Measurements from ENCODE around the gene BRSK2. TPM values are rescaled to one million over a fixed set of nuclear protein-coding genes. Genes with fewer than 3 reads are reported as not detected.

BRSK2 gene
- total RNA-seq, 1 experiment from 2014 or later, result 0.17 TPM

DNA sequence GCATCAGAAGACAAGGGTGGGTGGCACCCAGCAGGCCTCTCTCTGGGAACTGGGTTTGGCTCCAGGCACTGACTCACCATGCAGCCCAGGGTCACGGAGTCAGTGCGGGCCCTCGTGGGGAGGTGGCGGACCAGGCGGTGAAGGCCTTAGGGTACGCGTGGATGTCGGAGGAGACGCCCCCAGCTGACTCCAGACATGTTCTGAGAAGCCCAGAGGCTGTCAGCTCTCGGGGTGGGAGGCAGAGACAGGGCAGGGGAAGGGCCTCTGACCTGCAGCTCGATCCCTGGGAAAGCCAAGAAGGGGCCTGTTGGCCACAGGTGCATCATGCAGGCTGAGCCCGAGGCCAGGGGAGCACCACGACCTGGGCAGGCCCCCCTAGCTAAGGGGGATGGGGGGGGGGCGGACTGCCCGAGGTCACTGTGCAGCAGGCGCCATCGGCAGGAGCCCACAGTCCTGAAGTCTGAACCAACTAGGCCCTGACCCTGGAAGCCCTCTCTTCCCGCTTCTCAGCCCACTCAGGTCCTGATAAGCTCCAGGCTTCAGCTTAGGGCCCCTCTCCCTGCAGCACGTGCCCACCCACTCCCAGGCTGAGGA is 78.8 kb downstream of the BRSK2 start:
- DNase-seq (ENCODE audit: low read depth), result no peak

DNA sequence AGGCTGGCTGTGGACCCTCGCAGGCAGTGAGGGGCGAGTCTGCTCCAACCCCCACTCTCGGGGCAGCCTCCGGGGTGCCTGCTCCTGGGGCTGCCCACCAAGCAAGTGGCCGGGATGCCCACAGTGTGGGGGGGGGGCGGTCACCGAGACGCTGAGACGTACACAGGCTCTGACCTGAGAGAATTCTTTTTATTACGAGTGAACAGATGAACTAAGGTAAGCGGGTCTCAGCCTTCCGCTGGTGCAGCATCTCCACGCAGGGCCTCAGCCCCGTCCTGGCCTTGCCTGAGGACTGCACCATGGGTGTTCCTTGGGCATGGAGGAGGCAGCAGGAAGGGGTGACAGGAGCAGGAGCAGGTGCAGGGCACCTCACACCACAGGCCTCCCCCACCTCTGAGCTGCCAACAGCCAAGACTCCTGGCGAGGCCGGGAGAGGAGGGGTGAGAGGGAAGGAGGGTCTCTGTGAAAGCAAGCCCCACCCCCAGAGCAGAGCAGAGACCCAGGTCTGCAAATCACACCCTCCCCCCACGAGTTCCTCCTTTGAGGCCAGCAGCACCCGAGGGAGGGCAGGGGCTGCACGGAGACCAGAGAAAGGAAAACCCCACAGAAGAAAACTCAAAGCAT is 79.7 kb downstream of the BRSK2 start:
- DNase-seq (ENCODE audit: low read depth), result no peak

DNA sequence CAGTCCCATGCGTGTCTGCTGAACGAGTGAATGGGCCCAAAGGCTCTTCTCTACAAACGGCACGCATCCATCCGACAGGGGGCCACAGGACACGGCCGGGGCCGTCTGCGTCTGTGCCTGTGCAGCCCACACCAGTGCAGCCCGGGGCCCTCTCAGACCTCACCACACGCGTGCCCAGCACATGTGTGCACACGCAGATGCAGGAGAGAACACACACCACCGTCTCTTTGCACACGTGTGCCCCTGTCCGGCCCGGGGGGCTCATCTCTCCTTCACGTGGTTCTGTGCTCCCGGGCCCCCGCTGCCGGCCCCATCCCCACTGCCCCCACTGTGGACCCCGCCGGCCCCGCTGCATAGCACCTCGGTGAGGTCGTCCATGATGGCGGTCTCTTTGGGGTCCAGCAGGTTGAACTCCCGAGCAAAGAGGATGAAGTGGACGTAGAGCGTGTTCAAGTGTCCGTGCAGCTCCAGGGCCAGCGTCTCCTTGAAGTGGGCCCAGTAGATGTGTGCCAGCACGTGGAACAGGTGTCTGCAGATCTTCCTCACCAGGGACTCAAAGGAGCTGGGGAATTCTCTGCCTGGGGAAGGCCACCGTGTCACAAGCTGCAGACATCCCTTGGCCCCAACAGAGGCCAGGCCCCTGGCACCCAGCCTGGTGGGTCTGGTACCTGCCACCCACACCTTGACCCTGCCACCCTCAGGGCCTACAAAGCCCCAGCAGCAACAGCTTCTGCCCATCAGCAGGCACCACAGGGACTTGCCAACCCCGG is 80.4 kb downstream of the BRSK2 start:
- no peak for DNase-seq (ENCODE audit: low read depth)

DNA sequence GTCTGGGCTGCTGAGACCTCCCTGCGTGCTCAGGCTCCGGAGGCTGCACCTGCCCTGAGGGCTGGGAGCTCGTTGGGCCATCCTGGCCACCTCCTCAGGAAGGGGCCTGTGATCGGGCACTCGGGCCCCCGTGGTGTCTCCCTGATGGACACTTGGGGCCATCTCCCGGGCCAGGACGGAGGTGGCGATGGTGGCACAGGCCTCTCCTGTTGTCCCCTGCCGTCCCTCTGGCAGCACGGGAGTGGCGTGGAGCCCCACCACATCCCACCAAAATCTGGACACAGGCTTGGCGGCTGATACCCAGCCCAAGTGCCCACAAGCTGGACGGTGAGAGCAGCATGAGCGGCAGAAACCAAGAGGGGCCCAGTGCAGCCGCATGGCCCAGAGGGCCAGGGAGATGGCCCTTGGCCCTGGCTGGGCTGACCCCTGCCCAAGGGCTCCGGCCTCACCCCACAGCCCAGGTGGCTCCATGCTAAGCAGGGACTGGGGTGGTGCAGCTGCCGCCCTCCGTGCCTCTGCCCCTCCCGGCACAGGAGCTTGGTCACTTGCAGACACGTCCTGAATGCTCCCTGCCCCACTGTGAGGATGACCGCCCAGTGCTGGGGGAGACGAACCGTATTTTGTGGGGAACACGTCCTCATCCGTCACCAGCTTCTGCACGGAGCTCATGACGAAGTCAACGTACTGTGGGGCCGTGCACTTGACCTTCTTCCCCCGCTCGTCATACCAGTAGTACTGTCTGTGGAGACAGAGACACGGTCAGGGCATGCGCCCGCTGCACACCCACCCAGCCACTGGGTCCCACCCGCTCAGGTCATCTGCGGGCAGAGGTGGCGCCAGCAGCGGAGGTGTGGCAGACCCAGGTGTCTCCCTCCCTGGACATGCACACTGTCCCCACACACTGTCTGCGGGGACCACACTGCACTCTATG is 81.2 kb downstream of the BRSK2 start:
- DNase-seq (ENCODE audit: low read depth), result no peak

DNA sequence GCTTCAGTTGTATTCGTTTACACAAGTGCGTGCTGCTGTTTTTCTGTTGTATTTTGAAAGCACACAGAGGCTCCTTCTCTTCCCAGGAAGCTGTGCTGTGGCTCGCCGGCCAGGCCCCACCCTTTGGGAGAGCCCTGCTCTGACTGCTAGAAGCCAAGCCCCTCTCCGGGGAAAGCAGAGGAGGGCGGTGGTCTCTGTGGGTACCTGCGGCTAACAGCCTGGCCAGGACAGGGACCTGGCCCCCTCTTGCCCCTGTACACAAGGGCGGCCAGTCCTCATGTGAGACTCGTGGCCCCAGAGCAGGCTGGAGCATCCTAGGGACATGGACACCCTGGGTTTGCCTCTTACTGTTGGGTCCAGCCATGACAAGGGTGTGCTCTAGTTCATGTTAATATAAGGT is 82.0 kb downstream of the BRSK2 start:
- no peak for DNase-seq (ENCODE audit: low read depth)

DNA sequence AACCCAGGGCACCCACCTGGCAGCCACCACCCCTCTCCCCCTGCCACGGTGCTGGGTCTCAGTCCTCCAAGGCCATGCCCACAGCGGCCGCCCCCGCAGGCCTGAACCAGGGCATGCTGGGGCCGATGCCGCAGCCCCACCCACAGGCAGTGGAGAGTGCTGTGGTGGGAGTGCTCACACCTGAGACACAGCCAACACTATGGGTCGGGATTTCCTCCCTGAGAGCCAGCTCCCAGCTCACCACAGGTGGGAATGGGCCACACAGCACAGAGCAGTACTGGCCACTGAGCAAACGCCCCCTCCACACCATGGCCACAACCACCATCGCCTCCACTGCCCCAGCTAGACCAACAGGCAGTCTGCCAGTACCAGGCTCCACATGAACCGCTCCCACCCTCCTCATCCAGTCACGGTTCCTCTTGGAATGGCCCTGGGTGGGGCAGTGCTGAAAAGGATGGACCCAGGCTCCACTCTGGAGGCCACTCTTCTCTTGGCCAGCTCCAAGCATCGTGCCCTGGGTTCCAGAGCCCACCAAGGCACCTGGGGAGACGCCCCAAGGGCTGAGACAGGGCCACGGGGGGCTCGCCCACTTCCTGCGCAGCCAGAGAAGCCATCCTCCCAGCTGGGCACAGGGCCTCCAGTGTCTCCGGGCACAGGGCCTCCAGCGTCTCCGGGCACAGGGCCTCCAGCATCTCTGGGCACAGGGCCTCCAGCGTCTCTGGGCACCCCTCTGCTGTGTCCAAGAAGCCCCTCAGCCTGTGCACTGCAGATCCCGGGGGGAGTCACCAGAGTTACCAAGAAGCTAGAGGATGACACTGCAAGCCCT is 82.7 kb downstream of the BRSK2 start:
- DNase-seq (ENCODE audit: low read depth), result no peak

DNA sequence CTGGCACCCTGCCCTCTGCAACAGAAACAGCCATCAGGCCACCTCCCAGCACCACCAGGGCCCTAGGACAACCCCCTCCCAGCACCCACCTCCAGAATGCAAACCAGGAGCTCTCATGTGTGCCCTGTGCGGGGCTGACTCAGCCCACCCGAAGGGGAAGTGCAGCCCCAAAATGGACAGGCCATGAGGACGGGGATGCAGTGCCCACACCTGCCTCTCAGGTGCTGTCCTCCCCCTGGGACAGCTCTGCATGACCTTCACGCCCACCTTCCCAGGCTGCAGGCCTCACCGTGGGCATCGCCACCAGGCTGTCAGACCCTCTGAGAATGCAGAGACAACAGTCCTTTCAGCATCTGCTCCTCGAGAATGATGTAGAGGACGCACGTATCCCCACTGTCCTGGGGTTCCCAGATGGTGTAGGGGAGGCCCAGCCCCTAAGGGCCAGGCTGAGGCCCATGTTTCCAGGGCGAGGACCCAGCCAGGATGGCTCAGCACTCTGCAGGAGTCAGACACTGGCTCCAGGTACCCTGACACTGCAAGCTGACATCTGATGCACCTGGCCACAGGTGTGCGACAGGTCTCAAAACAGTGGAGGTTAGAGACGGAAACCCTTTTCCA is 83.4 kb downstream of the BRSK2 start:
- DNase-seq (ENCODE audit: low read depth), result no peak

DNA sequence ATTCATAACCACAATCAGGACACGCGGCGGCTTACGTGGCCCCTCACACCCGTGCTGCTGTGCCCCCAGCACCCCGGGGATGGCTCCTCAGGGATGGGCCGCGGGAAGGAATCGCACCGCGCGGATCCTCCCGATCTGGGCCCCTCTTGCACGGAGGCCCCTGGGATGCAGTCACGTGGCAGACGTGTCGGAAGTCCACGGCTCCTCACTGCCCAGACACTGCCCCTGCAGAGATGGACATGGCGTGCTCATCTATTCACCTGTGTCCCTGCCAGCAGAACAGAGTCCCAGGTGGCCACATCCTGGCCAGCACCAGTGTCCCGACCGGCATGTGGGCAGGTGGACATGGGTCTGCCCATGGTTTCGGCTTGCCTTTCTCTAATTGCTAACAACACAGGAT is 84.1 kb downstream of the BRSK2 start:
- no peak for DNase-seq (ENCODE audit: low read depth)

DNA sequence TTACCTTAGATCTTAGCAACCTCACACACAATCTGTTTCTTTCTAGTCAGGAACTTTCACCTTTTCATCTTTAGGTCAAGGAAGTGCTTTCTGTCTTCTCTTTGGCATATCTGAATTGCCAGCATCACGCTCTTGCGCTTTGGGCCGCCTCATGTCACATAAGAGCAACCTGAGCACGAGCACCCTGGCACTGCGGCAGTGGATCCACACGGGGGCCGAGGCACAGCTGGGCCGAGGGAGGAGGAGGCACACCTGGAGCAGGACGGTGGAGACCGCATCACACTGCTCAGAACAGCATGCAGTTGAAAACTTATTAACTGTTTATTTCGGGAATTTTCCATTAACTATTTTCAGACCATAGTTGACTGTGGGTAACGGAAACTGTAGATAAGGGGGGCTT is 86.1 kb downstream of the BRSK2 start:
- no peak for DNase-seq (ENCODE audit: low read depth)

DNA sequence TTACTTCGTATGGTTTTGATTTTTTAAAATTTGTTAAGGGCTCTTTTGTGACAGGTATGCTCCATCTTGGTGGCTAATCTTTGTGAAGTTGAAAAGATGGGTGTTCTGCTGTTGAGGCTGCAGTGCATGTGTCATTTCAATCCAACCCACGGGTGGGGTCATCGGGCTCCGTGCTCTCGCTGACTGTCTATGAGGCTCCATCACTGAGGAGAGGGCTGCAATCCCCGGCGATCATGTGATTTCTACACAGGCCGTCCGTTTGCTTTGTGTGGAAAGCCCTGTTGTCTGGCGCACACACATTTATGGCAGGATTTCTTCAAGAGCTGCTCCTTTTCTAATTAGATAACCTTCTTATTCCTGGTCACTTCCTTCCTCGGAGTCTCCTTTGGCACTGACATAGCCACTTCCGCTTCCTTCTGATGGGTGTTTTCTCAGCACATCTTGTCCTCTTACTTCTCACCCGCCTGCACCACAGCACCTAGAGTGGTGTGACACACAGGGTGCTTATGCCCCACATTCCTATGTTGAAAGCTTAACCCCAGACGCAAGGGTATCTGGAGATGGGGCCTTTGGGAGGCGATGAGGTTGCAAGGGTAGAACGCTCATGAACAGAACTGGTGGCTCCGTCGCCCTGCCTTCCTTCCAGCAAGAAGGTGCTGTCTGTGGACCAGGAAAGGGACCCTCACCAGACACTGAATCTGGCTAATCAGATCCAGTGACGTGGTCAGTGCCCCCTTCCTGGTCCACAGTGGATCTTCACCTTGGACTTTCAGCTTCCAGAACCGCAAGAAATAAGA is 87.4 kb downstream of the BRSK2 start:
- DNase-seq (ENCODE audit: low read depth), result no peak

DNA sequence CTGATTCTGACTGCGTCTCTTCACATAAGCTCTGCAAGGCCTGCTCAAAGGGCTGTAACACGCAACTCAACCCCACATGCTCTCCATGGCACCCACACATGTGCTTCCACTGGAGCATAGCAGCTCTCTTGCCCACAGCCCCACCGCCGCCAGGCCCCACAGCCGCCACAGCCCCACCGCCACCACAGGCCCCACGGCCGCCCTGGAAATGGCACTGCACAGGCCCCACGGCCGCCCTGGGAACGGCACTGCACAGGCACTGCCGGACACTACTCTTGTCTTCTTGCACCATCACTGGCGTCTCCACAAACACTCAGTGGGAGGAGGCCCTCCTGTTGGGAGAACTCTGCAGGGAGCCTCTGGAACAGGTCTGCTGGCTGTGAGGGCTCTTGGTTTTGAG is 88.3 kb downstream of the BRSK2 start:
- DNase-seq (ENCODE audit: low read depth), result no peak

DNA sequence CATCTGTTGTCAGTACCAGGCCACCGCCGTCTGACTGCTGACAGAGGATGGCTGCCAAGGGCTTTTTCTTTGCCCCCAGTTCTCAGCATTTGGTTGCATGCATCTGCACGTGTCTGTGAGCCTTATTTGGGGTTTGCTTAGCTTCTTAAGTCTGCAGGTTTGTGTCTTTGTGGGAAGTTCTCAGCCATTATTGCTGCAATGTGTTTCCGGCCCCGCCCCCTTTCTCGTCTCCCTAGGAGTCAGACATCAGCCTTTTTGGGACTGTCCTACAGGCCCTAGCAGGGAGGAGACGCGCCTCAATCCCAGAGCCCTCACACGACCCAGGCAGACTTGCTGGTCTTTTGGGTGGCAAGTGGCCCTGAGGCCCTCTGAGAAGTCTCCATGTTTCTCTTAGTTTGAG is 88.8 kb downstream of the BRSK2 start:
- DNase-seq (ENCODE audit: low read depth), result no peak

DNA sequence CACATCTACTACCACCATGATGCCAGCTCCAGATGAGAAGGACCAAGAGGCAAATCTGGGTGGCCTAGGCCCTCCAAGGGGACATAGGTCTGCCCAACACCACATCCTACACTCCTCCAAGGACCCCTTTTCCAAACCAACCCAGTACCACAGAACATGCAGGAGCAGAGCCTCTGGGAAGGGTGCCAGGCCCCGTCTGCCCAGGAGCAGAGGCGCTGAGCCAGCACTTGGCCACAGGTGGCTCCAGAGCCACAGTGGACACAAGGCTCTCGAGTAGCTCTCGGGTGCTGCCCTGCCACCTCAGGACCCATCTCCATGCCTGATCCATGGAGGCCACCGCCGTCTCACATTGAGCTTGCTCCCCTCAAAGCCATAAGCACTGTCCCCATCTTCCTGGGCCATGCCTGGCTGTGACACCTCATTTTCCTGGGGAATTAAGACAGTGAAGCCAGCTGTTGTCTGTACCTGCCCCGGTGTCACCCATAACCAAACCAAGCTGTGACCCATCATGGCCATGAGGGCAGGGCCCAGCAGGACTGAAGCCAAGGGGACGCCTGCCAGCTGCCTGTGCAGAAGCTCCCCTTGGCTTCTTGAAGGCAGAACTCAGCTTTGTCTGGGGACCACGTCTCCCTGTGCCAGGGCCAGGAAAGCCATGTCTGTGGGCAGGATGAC is 89.4 kb downstream of the BRSK2 start:
- no peak for DNase-seq (ENCODE audit: low read depth)

DNA sequence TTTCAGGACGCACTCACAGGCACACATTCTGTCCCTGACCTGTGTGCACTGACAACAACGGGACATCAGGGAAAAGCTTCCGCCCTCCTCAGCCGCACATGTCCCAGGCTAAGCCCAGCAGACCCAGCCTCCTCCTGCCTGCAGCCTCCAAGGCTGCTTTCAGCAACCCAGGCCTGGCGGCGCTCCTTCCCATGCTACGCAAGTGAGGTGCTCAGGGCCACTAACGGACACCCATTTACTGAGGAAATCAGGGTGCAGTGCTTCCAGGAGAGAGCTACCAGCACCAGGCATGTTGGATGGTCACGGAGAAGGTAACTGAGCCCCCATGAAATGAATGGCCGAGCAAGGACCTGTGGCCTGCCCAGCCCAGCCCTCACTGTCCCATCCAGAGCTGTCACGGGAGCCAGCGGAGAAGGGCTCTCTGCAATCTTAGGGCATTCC is 90.0 kb downstream of the BRSK2 start:
- no peak for DNase-seq (ENCODE audit: low read depth)

DNA sequence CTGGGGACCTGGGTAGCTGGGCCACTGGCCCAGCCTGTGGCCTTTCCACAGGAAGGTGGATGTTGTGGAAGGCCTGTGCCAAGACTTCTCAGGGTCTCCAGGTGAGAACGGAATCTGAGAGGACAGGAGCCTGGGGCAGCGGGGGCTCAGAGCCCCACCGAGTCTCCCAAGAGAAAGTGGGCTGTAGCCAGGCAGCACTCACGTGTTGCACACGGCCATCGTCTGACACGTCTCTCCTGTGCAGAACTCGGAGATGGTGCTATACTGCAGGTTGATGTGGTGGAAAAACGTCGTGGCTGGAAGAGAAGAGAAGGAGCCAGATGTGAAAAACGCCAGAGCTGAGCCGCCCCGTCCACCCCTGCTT is 90.4 kb downstream of the BRSK2 start:
- no peak for DNase-seq (ENCODE audit: low read depth)

DNA sequence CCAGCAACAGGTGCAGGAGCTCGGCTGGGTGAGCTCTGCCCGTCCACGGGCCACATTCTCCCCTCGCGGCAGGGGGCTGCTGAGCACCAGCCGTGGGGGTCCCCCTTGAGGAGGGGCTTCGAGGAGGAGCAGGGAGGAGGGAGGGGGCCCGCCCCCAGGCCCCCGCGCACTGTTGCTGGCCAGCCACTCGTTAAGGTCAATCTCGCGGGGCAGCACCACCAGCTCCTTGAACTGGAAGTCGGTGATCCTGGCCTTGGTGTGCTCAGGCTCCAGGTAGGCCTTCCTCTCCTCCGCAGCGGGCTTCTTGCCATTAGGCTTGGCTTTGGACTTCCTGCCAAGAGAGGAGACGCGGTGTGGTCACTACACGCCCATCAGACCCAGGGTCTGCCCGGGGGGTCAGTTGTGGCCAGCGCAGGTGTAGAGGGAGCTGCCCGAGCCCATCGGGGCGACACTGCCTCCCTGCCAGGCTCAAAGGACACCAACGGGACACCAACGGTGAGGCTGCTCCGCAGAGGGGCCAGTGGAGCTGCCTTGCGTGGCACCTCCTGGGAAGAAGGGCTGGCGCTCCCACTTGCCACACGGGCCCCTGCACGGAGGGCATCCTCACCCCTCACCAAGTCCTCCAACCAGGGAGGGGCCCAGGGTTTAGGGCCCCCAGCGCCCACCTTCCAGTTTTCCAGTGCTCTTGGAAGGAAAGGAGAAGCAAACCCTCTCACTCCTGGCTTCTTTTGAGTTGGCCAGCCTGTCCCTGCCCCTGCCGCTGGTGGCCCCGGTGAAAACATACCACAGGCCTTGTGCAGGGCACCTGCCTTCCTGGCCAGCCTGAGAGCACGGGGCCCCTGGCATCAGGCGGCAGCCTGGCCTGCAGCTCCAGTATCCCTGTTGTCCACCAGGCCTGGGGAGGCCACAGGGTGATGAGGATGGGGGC is 91.1 kb downstream of the BRSK2 start:
- no peak for DNase-seq (ENCODE audit: low read depth)

DNA sequence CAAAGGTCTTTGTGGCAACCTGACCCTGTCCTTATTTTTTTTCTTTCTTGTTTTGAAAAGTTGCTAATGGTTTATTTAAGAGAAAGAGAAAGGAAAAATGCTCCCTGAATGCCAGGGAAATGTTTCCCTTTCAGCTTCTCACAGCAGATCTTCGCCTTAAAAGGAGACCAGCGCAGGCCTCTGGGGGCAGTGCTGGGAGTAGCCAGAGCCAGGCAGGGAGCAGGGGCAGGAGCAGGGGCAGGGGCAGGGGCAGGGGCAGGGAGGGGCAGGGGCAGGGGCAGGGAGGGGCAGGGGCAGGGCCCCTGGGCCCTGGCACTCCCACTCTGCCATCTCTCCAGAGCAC is 91.7 kb downstream of the BRSK2 start:
- no peak for DNase-seq (ENCODE audit: low read depth)

DNA sequence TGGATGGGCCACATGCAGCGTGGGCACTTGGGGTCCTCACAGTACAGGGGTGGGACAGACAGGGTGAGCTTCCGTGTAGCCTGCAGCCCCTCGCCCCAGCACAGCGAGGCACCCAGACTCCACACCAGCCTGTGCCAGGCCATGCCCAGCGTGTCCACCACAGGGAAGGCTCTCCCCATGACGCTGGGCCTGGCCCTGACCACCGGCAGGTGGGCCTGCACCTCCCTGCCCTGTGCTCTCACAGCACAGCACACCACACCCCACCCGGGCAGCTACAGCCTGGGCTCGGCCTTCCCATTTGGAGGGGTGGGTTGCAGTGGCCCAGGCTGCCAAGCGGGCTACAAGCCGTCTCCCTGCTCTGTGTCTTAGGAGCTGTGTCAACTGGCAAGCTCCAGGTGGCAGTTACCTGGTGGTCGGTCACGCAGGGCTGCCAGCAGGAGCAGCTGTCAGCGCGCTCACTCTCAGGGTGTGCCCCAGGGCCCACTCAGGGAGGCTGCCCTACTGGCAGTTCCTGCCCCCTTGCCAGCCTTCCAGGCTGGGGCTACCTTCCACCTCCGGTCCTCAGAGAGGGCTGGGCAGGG is 92.2 kb downstream of the BRSK2 start:
- DNase-seq (ENCODE audit: low read depth), result no peak
